Astrocyte (in vitro differentiated cells and primary cell): ENCODE results near the gene FBXL19. TPM values are rescaled to one million over a fixed set of nuclear protein-coding genes. Genes with fewer than 3 reads are reported as not detected.

Experiments used
- DNase-seq: peaks from one replicate; pipeline ENCODE4 v3.0.0-alpha.2; 2010; ENCODE audit warnings: low read depth
- FAIRE-seq: peaks from 2 replicates; lab custom pipeline; 2011; peaks lifted over from hg19 to GRCh38; lab: Jason Lieb, UNC
- H2AFZ ChIP-seq: 2 replicates; pipeline ENCODE4 v1.6.0; 2012; ENCODE audit warnings: low read depth, low read length, inconsistent platforms
- H3K27ac ChIP-seq: 2 replicates; pipeline ENCODE4 v1.5.1; 2011; ENCODE audit warnings: low read depth, low read length, inconsistent platforms
- H3K27me3 ChIP-seq: 2 replicates; pipeline ENCODE4 v1.6.0; 2011; ENCODE audit warnings: low read length, inconsistent platforms; ENCODE audit not compliant: insufficient read depth
- H3K36me3 ChIP-seq: 2 replicates; pipeline ENCODE4 v1.5.1; 2011; ENCODE audit warnings: low read length, inconsistent platforms; ENCODE audit not compliant: insufficient read depth
- H3K4me1 ChIP-seq: 2 replicates; pipeline ENCODE4 v1.5.1; 2011; ENCODE audit warnings: low read length, inconsistent platforms; ENCODE audit not compliant: insufficient read depth
- H3K4me2 ChIP-seq: 2 replicates; pipeline ENCODE4 v1.6.0; 2012; ENCODE audit warnings: low read length, inconsistent platforms
- H3K4me3 ChIP-seq: 2 replicates; pipeline ENCODE4 v1.5.1; 2011; ENCODE audit warnings: low read depth, mild to moderate bottlenecking, low read length, inconsistent platforms; ENCODE audit not compliant: insufficient read depth
- H3K79me2 ChIP-seq: 2 replicates; pipeline ENCODE4 v1.6.0; 2012; ENCODE audit warnings: mild to moderate bottlenecking, low read length, inconsistent platforms; ENCODE audit not compliant: insufficient read depth
- H3K9ac ChIP-seq: 2 replicates; pipeline ENCODE4 v1.6.0; 2012; ENCODE audit warnings: mild to moderate bottlenecking, low read length, inconsistent platforms
- H3K9me3 ChIP-seq: 2 replicates; pipeline ENCODE4 v1.5.1; 2012; ENCODE audit warnings: low read depth, mild to moderate bottlenecking, low read length, inconsistent platforms; ENCODE audit not compliant: insufficient read depth
- H4K20me1 ChIP-seq: 2 replicates; pipeline ENCODE4 v1.6.0; 2012; ENCODE audit warnings: low read length, inconsistent platforms; ENCODE audit not compliant: insufficient read depth
- H3K27ac Mint-ChIP-seq: one replicate; pipeline ENCODE4 v1.8.0; 2021; ENCODE audit warnings: mild to moderate bottlenecking, mixed read lengths; ENCODE audit not compliant: unreplicated experiment
- H3K27me3 Mint-ChIP-seq: one replicate; pipeline ENCODE4 v1.8.0; 2021; ENCODE audit warnings: low read depth, mixed read lengths; ENCODE audit not compliant: unreplicated experiment
- H3K36me3 Mint-ChIP-seq: one replicate; pipeline ENCODE4 v1.8.0; 2021; ENCODE audit warnings: low read depth, mixed read lengths; ENCODE audit not compliant: unreplicated experiment
- H3K4me1 Mint-ChIP-seq: one replicate; pipeline ENCODE4 v1.8.0; 2021; ENCODE audit warnings: low read depth, mixed read lengths; ENCODE audit not compliant: unreplicated experiment
- H3K4me3 Mint-ChIP-seq: one replicate; pipeline ENCODE4 v1.8.0; 2021; ENCODE audit warnings: mild to moderate bottlenecking, moderate library complexity, mixed read lengths; ENCODE audit not compliant: unreplicated experiment
- H3K9me3 Mint-ChIP-seq: one replicate; pipeline ENCODE4 v1.8.0; 2021; ENCODE audit warnings: mild to moderate bottlenecking, mixed read lengths; ENCODE audit not compliant: unreplicated experiment
- EZH2 ChIP-seq: IDR thresholded peaks from 2 replicates; pipeline ENCODE4 v1.6.1; 2012; ENCODE audit warnings: mild to moderate bottlenecking, low read length, inconsistent platforms; ENCODE audit not compliant: insufficient read depth
- total RNA-seq: library from RNA; stranded (reverse); gene quantifications from 2 replicates; pipeline ENCODE4 v1.2.1, GENCODE V29; 2021
- TF ChIP-seq, protein P1 (sequence below): IDR thresholded peaks from 2 replicates; pipeline ENCODE4 v1.5.1; 2011; ENCODE audit warnings: low read depth, mild to moderate bottlenecking, inconsistent platforms, low read length, moderate library complexity; ENCODE audit not compliant: insufficient read depth

FBXL19 gene
- total RNA-seq, 1 donor from 2014 or later = 42.5 TPM

DNA sequence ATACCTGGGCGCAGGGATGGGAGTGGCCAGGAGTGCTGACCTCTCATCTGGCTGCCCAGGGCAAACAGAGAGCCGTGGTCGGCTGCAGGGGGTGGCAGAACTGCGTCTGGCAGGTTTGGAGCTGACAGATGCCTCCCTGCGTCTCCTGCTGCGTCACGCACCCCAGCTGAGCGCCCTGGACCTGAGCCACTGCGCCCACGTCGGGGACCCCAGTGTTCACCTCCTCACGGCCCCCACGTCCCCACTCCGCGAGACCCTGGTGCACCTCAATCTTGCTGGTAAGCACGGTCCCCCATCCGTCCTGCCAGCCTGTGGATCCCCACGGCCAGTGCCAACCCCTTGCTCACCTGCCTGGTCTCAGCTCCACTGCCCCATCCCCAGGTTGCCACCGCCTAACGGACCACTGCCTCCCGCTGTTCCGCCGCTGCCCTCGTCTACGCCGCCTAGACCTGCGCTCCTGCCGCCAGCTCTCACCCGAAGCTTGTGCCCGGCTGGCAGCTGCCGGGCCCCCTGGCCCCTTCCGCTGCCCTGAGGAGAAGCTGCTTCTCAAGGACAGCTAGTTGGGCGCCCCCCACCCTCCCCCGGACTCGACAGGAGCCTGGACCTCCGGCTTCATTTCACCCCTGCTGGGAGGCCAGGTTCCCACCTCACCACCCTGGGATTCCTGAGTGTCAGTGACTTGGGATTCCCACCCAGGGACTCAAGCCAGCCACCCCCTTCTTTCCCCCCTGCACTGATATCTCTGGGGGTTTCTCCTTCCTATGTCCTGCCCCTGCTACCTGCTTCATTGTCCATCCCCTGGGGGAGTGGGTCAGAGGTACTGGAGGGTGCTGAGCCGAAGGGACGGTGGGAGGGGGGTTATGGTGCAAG, 23.5 kb downstream of the FBXL19 start:
- Mint-ChIP-seq H3K27me3 (no peaks in the 10 kb centered on the region), H3K36me3 (peaks cover 2% of the 10 kb centered on the region), H3K9me3 (no peaks in the 10 kb centered on the region), H3K4me3 (no peak overlapping the region), H3K4me1 (no peaks in the 10 kb centered on the region), H3K27ac (no peak overlapping the region)
- FAIRE-seq (no peak), DNase-seq (no peak)
- Histone ChIP-seq H3K36me3 (peaks cover 18% of the 10 kb centered on the region), H2AFZ (no peak overlapping the region), H3K27me3 (no peaks in the 10 kb centered on the region), H3K4me2 (no peak overlapping the region), H4K20me1 (peaks cover 29% of the 10 kb centered on the region), H3K9me3 (no peaks in the 10 kb centered on the region), H3K4me1 (peaks cover 13% of the 10 kb centered on the region), H3K27ac (no peak overlapping the region), H3K4me3 (no peak overlapping the region), H3K9ac (no peak overlapping the region), H3K79me2 (peaks cover 4% of the 10 kb centered on the region)
- no peak for TF ChIP-seq EZH2
- TF ChIP-seq, protein P1, sequence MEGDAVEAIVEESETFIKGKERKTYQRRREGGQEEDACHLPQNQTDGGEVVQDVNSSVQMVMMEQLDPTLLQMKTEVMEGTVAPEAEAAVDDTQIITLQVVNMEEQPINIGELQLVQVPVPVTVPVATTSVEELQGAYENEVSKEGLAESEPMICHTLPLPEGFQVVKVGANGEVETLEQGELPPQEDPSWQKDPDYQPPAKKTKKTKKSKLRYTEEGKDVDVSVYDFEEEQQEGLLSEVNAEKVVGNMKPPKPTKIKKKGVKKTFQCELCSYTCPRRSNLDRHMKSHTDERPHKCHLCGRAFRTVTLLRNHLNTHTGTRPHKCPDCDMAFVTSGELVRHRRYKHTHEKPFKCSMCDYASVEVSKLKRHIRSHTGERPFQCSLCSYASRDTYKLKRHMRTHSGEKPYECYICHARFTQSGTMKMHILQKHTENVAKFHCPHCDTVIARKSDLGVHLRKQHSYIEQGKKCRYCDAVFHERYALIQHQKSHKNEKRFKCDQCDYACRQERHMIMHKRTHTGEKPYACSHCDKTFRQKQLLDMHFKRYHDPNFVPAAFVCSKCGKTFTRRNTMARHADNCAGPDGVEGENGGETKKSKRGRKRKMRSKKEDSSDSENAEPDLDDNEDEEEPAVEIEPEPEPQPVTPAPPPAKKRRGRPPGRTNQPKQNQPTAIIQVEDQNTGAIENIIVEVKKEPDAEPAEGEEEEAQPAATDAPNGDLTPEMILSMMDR = no peak

DNA sequence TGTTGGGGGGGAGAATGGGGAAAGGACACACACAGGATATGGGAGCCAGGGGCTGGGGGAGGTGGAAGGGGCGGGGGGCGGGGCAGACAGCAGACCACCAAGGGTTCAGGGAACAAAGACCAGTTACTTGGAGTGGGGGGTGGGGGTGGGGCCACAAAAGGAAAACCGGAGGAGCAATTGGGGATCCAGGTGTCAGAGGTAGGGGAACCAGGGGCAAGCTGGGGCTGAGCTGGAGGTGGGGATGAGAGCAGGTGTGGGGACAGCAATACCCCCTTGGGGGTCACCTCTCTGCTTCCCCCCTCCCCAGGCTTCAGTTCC, 24.1 kb downstream of the FBXL19 start:
- peaks cover 2% of the 10 kb centered on the region for H3K36me3 Mint-ChIP-seq
- peaks cover 13% of the 10 kb centered on the region for H3K4me1 ChIP-seq
- TF ChIP-seq, protein P1 = no peak
- TF ChIP-seq EZH2 = no peak
- H3K9ac ChIP-seq = peak overlapping the region; percentile 59
- FAIRE-seq (no peak), DNase-seq (no peak)
- no peak overlapping the region for H3K4me2 ChIP-seq
- no peaks in the 10 kb centered on the region for H3K27me3 Mint-ChIP-seq
- H4K20me1 ChIP-seq = peaks cover 29% of the 10 kb centered on the region
- peaks cover 15% of the 10 kb centered on the region for H3K36me3 ChIP-seq
- no peaks in the 10 kb centered on the region for H3K9me3 ChIP-seq
- H3K79me2 ChIP-seq = no peaks in the 10 kb centered on the region
- no peaks in the 10 kb centered on the region for H3K27me3 ChIP-seq
- H3K4me3 Mint-ChIP-seq = no peak overlapping the region
- no peaks in the 10 kb centered on the region for H3K9me3 Mint-ChIP-seq
- no peaks in the 10 kb centered on the region for H3K4me1 Mint-ChIP-seq
- no peak overlapping the region for H2AFZ ChIP-seq
- H3K27ac Mint-ChIP-seq = no peak overlapping the region
- H3K4me3 ChIP-seq = no peak overlapping the region
- H3K27ac ChIP-seq = peak overlapping the region; percentile 38
